ENCODE data around the gene VAV1.

Gene VAV1

DNA sequence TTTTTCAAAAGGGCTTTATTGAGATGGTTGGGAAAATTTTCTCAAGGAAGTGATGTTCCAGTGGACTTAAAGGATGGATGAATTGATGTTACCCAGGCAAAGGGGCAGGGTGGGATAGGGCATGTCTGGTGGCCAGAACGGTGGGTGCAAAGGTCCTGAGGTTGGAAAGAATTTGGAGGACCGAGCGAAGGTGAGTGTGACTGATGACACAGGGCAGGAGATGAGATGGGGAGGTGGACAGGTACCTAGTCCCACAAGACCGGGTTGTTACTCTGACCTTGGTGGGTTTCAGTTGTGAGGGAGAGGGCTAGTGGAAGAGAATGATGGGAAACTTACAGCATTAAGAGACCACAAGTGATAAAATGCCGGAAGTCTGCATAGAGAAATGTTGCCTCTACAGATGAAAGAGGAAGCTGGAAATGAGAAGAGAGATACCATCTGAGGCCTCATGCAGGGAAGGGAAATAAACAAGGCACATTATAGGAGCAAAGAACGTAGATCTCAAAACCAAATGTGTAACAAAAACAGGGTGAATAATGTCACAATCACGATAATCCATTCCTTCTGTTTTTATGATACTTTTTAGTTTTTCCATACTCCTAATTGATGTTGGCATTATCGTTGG lies 119.4 kb downstream of the VAV1 start:
- Histone ChIP-seq H3K9ac (ENCODE audit: low read depth, low read length) (no peak overlapping the region), H3K36me3 (ENCODE audit: insufficient read depth, low read depth, low read length) (no peaks in the 10 kb centered on the region), H3K4me1 (ENCODE audit: insufficient read depth, low read length) (no peaks in the 10 kb centered on the region)

DNA sequence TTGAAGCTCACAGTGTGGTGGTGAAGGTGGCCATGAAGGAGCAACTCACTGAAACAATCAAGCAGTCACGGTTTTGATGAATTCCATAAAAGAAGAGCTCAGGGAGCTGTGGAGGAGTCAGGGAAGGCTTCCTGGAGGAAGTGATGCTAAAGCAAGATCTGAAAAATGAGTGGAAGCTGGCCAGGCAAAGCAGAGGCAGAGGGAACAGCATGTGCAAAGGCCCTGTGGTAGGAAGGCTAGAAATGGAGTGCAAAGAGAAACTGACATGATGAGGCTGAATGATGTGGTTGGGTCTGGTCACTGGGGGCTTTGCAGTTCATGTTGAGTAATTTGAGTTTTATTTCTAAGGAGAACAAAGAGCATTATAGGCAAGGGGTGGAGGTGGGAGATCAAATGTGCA lies 121.8 kb downstream of the VAV1 start:
- Histone ChIP-seq H3K4me3 (ENCODE audit: low read length) (no peak overlapping the region), H3K27me3 (ENCODE audit: insufficient read depth, low read length) (no peaks in the 10 kb centered on the region), H3K27ac (ENCODE audit: low read length) (no peak overlapping the region), H3K9ac (ENCODE audit: low read depth, low read length) (no peak overlapping the region), H3K4me1 (ENCODE audit: insufficient read depth, low read length) (no peaks in the 10 kb centered on the region), H3K9me3 (ENCODE audit: insufficient read depth, low read depth, low read length) (peaks cover 89% of the 10 kb centered on the region), H3K36me3 (ENCODE audit: insufficient read depth, low read depth, low read length) (no peaks in the 10 kb centered on the region)

More for the DNA sequence above, 119.4 kb downstream of the VAV1 start:
- no peak overlapping the region for H3K4me3 ChIP-seq (ENCODE audit: low read length)
- H3K9me3 ChIP-seq (ENCODE audit: insufficient read depth, low read depth, low read length): peaks cover 90% of the 10 kb centered on the region
- H3K27me3 ChIP-seq (ENCODE audit: insufficient read depth, low read length): no peaks in the 10 kb centered on the region
- no peak overlapping the region for H3K27ac ChIP-seq (ENCODE audit: low read length)

DNA sequence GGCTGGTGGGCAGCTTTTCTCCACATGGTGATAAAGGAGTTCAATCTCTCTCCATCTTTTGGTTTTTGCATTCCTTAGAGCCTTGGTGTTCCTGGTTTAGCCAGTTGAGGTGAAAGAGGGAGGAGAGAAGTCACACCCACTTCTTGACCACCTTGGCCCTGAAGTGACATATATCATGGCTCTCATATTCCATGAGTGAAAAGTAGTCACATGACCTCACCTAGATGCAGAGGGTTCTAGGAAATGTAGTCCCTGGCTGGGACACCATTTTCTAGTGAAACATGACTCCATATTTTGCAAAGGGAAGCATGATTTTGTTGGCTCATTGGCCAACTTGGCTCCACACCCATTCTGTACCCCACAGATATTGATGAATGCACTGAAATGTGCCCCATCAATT lies 130.9 kb downstream of the VAV1 start:
- Histone ChIP-seq H3K9ac (ENCODE audit: low read depth, low read length) (no peak overlapping the region), H3K27me3 (ENCODE audit: insufficient read depth, low read length) (no peaks in the 10 kb centered on the region), H3K36me3 (ENCODE audit: insufficient read depth, low read depth, low read length) (no peaks in the 10 kb centered on the region), H3K4me3 (ENCODE audit: low read length) (no peak overlapping the region), H3K9me3 (ENCODE audit: insufficient read depth, low read depth, low read length) (peaks cover 76% of the 10 kb centered on the region), H3K4me1 (ENCODE audit: insufficient read depth, low read length) (no peaks in the 10 kb centered on the region), H3K27ac (ENCODE audit: low read length) (no peak overlapping the region)

DNA sequence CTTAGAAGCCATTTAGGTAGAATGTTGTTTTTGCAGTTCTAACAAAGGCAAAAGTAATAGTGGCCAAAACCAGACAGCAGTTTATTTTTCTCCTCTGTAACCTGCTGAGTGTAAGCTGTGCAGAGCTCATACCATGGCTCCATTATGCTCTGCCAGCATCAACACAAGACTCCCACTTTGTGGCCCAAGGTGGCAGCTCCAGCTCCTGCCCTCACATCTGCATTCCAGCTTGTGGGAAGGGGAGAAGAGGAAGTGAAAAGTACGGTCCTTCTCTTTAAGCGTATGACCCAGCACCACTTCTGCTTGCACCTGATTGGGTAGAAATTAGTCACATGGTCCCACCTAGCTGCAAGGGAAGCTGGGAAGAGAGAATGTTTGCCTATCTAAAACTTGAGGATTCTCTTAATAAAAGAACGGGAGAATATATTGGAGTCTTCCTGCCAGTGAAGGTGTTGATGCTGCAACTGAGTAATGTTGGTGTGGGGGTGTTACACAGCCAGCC lies 134.1 kb downstream of the VAV1 start:
- no peak overlapping the region for H3K4me3 ChIP-seq (ENCODE audit: low read length)
- H3K4me1 ChIP-seq (ENCODE audit: insufficient read depth, low read length): no peaks in the 10 kb centered on the region
- H3K9me3 ChIP-seq (ENCODE audit: insufficient read depth, low read depth, low read length): peaks cover 75% of the 10 kb centered on the region
- H3K9ac ChIP-seq (ENCODE audit: low read depth, low read length): no peak overlapping the region
- H3K36me3 ChIP-seq (ENCODE audit: insufficient read depth, low read depth, low read length): no peaks in the 10 kb centered on the region
- no peak overlapping the region for H3K27ac ChIP-seq (ENCODE audit: low read length)
- H3K27me3 ChIP-seq (ENCODE audit: insufficient read depth, low read length): no peaks in the 10 kb centered on the region
